Loucy (cell line): Measurements from ENCODE around the gene RAD51C.

Experiments used
- H2AFZ ChIP-seq: fragments of 200-600 bp; sonication (generic); 2 replicates; pipeline ENCODE4 v1.6.0; 2016; ENCODE audit warnings: antibody characterized with exemption, mild to moderate bottlenecking, low read length, moderate library complexity
- H3F3A ChIP-seq: fragments of 200-600 bp; 2 replicates; pipeline ENCODE4 v1.6.0; 2016; ENCODE audit warnings: antibody characterized with exemption, low read depth, mild to moderate bottlenecking
- H3K27me3 ChIP-seq: fragments of 200-600 bp; sonication (generic); 2 replicates; pipeline ENCODE4 v1.6.1; 2014; ENCODE audit warnings: low read length, mild to moderate bottlenecking; ENCODE audit not compliant: insufficient read depth, poor library complexity, severe bottlenecking
- H3K36me3 ChIP-seq: fragments of 200-600 bp; sonication (generic); 2 replicates; pipeline ENCODE4 v1.6.1; 2016; ENCODE audit warnings: low read length; ENCODE audit not compliant: insufficient read depth
- H3K4me1 ChIP-seq: fragments of 200-600 bp; sonication (generic); 2 replicates; pipeline ENCODE4 v1.5.1; 2014; ENCODE audit warnings: low read length, mild to moderate bottlenecking; ENCODE audit not compliant: insufficient read depth, poor library complexity, severe bottlenecking
- H3K4me2 ChIP-seq: fragments of 200-600 bp; sonication (generic); 2 replicates; pipeline ENCODE4 v1.6.0; 2014; ENCODE audit warnings: antibody characterized with exemption, low read length, low read depth, mild to moderate bottlenecking; ENCODE audit not compliant: poor library complexity, severe bottlenecking
- H3K4me3 ChIP-seq: fragments of 200-600 bp; sonication (generic); 2 replicates; pipeline ENCODE4 v1.5.1; 2014; ENCODE audit warnings: low read length, mild to moderate bottlenecking, mixed read lengths; ENCODE audit not compliant: poor library complexity, severe bottlenecking
- H3K79me2 ChIP-seq: fragments of 200-600 bp; sonication (generic); 2 replicates; pipeline ENCODE4 v1.6.1; 2014; ENCODE audit warnings: low read length; ENCODE audit not compliant: insufficient read depth
- H3K9ac ChIP-seq: fragments of 200-600 bp; sonication (generic); 2 replicates; pipeline ENCODE4 v1.6.0; 2014; ENCODE audit warnings: mild to moderate bottlenecking, low read depth, low read length, moderate library complexity; ENCODE audit not compliant: poor library complexity, severe bottlenecking
- H3K9me2 ChIP-seq: fragments of 200-600 bp; sonication (generic); replicated peaks from 2 replicates; pipeline ENCODE4 v1.6.1; 2016; ENCODE audit warnings: low read depth, low read length, mixed read lengths
- H3K9me3 ChIP-seq: fragments of 200-600 bp; sonication (generic); 2 replicates; pipeline ENCODE4 v1.6.1; 2014; ENCODE audit warnings: mild to moderate bottlenecking, antibody characterized with exemption, low read length, low read depth; ENCODE audit not compliant: insufficient read depth
- H4K20me1 ChIP-seq: fragments of 200-600 bp; sonication (generic); 2 replicates; pipeline ENCODE4 v1.6.0; 2014; ENCODE audit warnings: antibody characterized with exemption, low read length, mild to moderate bottlenecking; ENCODE audit not compliant: insufficient read depth, poor library complexity, severe bottlenecking
- EZH2phosphoT487 ChIP-seq: fragments of 200-600 bp; IDR thresholded peaks from 2 replicates; pipeline ENCODE4 v1.6.1; 2018; ENCODE audit warnings: antibody characterized with exemption, mild to moderate bottlenecking, moderate library complexity, borderline replicate concordance
- TF ChIP-seq, protein P1 (sequence below): fragments of 200-600 bp; sonication (generic); conservative IDR thresholded peaks from 2 replicates; pipeline ENCODE4 v1.5.1; 2014; ENCODE audit warnings: mild to moderate bottlenecking, antibody characterized with exemption, low read length

Gene RAD51C

DNA sequence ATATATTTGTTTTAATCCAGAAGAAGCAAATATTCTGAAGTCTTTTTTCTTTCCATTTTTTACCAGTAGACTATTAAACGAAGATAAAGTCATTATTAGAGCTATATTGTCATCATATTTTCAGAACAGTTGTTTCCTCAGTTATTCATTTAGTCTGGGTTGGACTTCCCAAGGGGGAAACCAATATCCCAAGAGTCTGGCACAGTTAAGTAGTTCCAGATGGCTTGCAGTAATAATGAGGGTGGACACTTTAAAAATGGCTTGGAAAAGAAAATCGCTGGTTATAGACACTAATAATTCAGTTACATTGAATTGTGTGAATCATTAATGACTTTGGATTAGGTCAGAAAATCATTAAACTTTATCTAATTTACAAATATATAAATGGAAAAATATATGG, 67.1 kb downstream of the RAD51C start:
- Histone ChIP-seq H3K4me2 (no peak overlapping the region), H3K4me3 (no peak overlapping the region), H3K36me3 (no peaks in the 10 kb centered on the region), H3K27me3 (no peaks in the 10 kb centered on the region), H3K4me1 (peaks cover 5% of the 10 kb centered on the region), H3K9me3 (no peaks in the 10 kb centered on the region), H3K79me2 (no peaks in the 10 kb centered on the region; the same call in 1 of the 2 replicates), H4K20me1 (no peaks in the 10 kb centered on the region), H3K9me2 (no peaks in the 10 kb centered on the region), H3K9ac (no peak overlapping the region), H3F3A (0 out of 2 replicates have a peak, but pooled peaks cover 4% of the 10 kb centered on the region), H2AFZ (no peak overlapping the region)
- TF ChIP-seq, protein P1, sequence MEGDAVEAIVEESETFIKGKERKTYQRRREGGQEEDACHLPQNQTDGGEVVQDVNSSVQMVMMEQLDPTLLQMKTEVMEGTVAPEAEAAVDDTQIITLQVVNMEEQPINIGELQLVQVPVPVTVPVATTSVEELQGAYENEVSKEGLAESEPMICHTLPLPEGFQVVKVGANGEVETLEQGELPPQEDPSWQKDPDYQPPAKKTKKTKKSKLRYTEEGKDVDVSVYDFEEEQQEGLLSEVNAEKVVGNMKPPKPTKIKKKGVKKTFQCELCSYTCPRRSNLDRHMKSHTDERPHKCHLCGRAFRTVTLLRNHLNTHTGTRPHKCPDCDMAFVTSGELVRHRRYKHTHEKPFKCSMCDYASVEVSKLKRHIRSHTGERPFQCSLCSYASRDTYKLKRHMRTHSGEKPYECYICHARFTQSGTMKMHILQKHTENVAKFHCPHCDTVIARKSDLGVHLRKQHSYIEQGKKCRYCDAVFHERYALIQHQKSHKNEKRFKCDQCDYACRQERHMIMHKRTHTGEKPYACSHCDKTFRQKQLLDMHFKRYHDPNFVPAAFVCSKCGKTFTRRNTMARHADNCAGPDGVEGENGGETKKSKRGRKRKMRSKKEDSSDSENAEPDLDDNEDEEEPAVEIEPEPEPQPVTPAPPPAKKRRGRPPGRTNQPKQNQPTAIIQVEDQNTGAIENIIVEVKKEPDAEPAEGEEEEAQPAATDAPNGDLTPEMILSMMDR, result no peak
- TF ChIP-seq EZH2phosphoT487, result no peak

DNA sequence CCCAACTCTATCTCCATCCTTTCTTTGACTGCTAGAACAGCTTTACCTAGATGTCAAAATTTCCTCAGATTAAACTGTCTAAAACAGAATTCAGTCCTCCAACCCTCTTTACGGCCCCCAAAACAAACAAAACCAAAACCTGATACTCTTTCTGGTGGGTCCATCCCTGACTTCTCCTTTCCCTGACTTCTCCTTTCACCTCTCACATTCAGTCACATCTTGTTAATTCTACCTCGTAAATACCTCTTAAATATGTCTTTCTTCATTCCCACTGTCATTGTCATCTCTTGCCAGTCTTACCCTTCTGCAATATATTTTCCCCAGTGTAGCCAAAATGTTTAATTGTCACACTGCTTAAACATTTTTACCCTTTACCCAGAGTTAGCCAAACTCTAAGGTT, 67.8 kb downstream of the RAD51C start:
- Histone ChIP-seq H4K20me1 (no peaks in the 10 kb centered on the region), H3K4me2 (no peak overlapping the region), H3K79me2 (no peaks in the 10 kb centered on the region; the same call in 1 of the 2 replicates), H3F3A (0 out of 2 replicates have a peak, but pooled peaks cover 2% of the 10 kb centered on the region), H3K4me1 (peaks cover 5% of the 10 kb centered on the region), H3K36me3 (no peaks in the 10 kb centered on the region), H3K4me3 (no peak overlapping the region), H3K9ac (no peak overlapping the region), H3K27me3 (no peaks in the 10 kb centered on the region), H3K9me2 (no peaks in the 10 kb centered on the region), H3K9me3 (no peaks in the 10 kb centered on the region), H2AFZ (no peak overlapping the region)
- TF ChIP-seq, protein P1, result no peak
- no peak for TF ChIP-seq EZH2phosphoT487

DNA sequence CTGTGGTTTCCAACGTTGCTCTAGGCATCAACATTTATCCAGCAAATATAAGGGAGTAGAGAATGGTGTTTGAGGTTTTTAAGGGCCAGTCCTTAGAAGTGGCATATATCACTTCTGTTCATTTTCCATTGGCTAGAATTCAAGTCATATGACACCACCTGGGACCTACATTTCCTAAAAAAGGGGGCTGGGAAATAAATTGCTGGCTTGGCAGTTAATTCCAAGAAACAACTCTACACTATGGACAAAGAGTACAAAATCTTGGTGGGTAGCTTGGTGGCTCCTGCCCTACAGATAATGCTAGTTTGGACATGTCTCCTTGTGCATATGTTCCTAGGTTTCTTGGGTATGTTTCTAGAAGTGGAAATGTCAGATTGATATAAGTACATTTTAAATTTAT, 70.9 kb downstream of the RAD51C start:
- no peak overlapping the region for H3K4me3 ChIP-seq
- H3F3A ChIP-seq, result no peaks in the 10 kb centered on the region
- H3K4me2 ChIP-seq, result no peak overlapping the region
- no peaks in the 10 kb centered on the region for H3K9me3 ChIP-seq
- H3K36me3 ChIP-seq, result no peaks in the 10 kb centered on the region
- H3K27me3 ChIP-seq, result no peaks in the 10 kb centered on the region
- H3K9me2 ChIP-seq, result no peaks in the 10 kb centered on the region
- no peak overlapping the region for H2AFZ ChIP-seq
- TF ChIP-seq, protein P1, result no peak
- TF ChIP-seq EZH2phosphoT487, result no peak
- no peaks in the 10 kb centered on the region for H3K4me1 ChIP-seq
- no peak overlapping the region for H3K9ac ChIP-seq
- no peaks in the 10 kb centered on the region for H3K79me2 ChIP-seq
- H4K20me1 ChIP-seq, result no peaks in the 10 kb centered on the region
